PC-9 (cell line): ENCODE measurements around the gene ACOXL.

Experiments used
- CTCF ChIP-seq: fragments of 200-600 bp; sonication (generic); conservative IDR thresholded peaks from 2 replicates; pipeline ENCODE4 v1.6.1; 2017; ENCODE audit warnings: mixed run types, antibody characterized with exemption, mild to moderate bottlenecking, moderate library complexity
- EZH2 ChIP-seq: fragments of 200-600 bp; sonication (generic); IDR thresholded peaks from 2 replicates; pipeline ENCODE4 v1.8.0; 2017; ENCODE audit warnings: antibody characterized with exemption, low read depth

- no peak for TF ChIP-seq CTCF
- no peak for TF ChIP-seq EZH2
Measured at GRCh38 chr2:111155610-111156009, 423.2 kb downstream of the ACOXL start.
